NCI-H146 treated with DMSO at 0.1 percent for 48 hours (cell line): ENCODE results near the gene SLFN14.
"Not testable (repeated sequence)": the region's sequence is repeated elsewhere in the genome, so short reads cannot be mapped to it uniquely, and the experiment has no call there.

ENCODE experiments used
- DNase-seq: peaks from one replicate; lab custom pipeline; 2025; ENCODE audit not compliant: unreplicated experiment; lab: John Stamatoyannopoulos, UW

The SLFN14 gene

GRCh38 chr17:35560703-35561102 lies at the start of gene SLFN14:
Gene SLFN14 (minus strand): TSS chr17:35560819. CDS start chr17:35558062, 2,757 bp downstream.
- DNase-seq, result no peak

- no peak for DNase-seq
These were observed 49.2 kb upstream of the SLFN14 start for GRCh38 chr17:35609831-35610230.

- DNase-seq, result no peak
These were observed 46.7 kb upstream of the SLFN14 start for GRCh38 chr17:35607239-35607847.

GRCh38 chr17:35605678-35606077 lies 45.1 kb upstream of the SLFN14 start:
- no peak for DNase-seq

- DNase-seq, result no peak
These were observed 43.1 kb upstream of the SLFN14 start for GRCh38 chr17:35603674-35604073.

DNA sequence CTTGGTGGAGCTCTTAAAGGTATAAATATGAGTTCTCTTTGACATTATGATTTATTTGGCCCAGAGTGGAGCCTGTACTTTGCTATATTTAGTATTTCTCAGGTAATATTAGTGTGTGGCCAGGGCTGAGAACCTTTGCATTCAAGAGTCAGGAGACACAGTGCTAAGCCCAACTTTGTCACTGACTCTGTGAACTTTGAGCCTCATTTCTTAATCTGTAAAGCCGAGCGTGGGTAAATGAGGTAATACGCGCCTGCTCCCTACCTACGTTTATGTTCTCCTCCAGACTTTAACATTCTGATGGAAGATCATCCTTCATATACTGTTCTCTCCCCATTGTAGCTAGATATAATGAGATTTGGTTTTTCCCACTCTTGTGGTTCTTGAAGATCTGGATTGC lies 37.0 kb upstream of the SLFN14 start:
- no peak for DNase-seq

- DNase-seq, result no peak
These were observed 36.1 kb upstream of the SLFN14 start for GRCh38 chr17:35596530-35597233.

DNA sequence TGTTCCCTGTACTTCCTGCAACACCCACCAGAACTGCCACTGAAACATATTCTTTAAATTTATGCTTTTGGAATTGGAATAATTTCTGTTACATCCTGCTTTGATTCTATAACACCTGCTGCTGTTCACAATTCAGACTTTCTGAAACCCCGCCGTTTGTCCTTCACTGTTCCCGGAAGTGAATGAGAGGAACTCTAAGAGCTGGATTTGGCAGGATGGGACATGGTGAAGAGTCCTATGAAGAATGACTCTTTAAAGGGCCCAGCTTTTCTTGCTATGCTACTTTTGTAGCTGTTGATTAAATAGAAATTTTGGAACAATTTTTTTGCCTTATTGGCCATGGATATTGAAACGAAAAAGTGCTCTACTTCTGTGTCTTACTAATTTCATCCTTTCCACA lies 35.5 kb upstream of the SLFN14 start:
- no peak for DNase-seq

- no peak for DNase-seq
These were observed 27.7 kb upstream of the SLFN14 start for GRCh38 chr17:35588196-35588920.

DNA sequence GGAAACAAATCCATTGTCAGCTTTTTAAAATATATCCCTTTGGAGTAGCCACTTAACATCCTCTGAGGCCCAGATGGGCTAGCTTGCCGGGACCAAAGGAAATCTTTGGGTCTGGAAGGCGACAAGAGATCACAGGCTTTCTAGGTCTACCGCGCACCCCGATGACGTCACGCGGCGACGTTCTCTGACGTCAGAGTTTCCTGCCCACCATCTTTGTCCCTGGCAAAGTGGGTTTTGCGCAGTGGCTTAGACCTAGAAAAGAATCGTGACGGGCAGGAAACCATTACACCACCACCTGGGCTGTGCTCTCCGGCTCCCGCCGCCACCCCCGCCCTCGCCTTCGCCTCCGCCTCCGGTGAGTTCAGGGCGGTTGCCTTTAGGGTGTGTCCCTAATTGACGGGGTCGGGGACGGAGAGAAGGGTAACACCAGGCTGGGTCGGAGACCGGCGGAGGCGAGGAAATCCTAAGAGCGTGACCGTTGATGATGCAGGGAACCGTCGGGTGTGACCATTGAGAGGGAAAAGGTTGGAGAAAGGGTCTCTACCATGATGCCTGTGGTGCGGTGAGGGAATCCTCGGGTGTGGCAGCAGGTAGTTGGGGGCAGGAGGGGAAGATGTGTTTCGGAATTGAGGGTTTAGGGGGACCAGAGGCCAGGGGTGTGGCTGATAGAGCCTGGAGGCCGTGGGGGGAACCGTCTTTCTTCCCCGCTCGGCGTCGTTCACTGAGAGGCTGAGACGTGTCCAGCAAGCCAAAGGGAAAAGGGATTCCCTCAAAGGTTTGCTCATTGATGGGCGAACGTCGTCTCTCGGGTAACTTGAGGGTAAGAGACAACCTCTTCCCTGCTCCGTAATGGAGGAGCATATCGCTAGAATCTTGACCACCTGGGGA lies 26.7 kb upstream of the SLFN14 start, which contains the start of gene AP2B1:
Gene AP2B1, plus strand, starts transcription at position 249 of the 888 bp plus-strand sequence. CDS start 6,709 bp downstream, outside the sequence.
- peak; percentile 88 for DNase-seq

DNA sequence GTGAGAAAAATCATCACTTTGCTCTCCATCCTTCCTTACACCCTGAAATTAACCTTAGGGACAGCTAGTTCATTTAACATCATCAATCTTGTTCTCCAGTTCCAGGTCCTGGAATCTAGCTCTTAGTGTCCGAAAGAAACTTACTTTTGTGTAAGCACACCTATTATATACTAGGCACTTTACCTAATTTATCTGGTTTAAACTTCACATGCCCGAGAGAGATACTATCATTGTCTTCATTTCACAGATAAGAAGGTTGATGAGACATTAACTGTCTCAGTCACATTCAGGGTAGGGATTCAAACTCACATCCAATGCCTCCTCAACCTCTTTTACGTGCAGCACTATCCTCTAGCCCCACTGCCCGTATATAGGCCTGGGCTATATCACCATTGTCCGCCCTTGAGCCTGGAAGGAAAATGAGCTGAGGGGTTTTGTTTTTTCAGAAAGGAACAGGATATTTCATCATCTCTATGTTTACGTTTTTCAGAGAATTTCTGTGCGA lies 26.0 kb upstream of the SLFN14 start:
- no peak for DNase-seq

DNA sequence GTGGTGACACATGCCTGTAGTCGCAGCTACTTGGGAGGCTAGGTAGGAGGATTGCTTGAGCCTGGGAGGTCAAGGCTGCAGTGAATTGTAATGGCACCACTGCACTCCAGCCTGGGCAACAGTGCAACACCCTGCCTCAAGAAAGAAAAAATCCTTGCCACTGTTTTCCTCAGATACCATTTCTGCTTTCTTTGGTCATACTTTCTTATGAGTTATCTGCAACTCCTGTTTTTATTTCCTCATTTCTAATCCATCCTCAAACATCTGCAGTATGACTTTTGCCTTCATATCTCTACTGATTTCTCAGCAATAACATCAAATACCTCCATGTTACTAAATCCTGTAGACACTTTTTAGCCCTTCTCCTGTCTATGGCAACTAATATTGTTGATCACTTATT lies 23.4 kb upstream of the SLFN14 start:
- DNase-seq, result no peak

- DNase-seq, result no peak
These were observed 18.4 kb upstream of the SLFN14 start for GRCh38 chr17:35578929-35579432.

GRCh38 chr17:35578197-35578928 lies 17.7 kb upstream of the SLFN14 start, which contains the start of gene PEX12:
Gene PEX12 (minus strand): TSS chr17:35578571. CDS start chr17:35578021, 550 bp downstream.
- peak; percentile 84 for DNase-seq

DNA sequence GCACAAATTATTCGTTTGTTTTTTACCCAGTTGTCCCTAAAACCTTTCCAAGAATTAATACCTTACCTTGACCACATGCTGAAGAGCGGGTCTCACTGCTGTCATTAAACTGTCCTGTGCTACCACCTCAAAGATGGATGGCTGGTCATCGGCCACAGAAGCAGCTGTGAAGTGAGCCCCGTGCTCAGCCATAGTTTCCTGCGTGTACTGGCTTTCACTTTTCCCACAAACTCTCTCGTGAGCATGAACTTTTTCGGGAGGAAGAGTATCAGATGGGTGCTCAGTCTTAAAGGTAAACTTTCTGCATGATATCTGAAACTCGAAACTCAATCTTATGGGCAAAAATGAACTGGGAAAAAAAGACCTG lies 17.2 kb upstream of the SLFN14 start:
- DNase-seq, result no peak

DNA sequence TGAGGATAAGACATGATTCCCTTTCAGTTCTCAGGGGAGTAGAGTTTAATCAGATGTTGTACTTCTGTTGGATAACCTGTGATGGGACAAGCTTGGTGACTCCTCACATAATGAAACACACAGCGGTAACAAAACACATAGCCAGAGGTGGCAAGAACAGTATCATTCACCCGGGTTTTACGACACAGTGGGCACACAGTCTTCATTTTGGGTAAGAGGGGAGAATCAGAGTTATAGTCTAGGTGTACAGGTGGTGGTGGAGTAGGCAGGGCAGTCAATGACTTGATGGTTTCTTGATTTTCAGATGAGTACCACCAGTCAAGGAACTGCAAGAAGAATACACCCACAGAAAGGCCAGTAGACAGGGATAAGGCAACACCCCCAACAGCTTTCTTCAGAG lies 15.1 kb upstream of the SLFN14 start:
- no peak for DNase-seq

DNA sequence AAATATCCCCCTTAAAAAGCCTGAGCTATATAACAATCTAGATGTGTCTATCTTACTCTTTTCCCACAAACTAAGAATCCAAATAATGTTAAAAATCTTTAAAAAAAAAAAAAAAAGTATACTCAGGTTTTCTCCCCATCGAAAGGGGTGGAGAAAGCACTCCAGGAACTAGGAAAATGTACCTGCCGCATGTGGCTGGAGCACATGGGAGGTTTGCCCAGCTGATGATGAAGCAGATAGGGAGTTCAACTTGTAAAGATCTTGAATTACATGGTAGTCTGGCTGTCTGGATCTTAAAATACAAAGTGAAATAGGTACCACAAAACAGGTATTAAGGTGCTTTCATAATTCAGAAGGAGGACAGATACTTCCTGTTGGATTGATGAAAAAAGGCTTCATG lies 8.8 kb upstream of the SLFN14 start:
- DNase-seq, result no peak

DNA sequence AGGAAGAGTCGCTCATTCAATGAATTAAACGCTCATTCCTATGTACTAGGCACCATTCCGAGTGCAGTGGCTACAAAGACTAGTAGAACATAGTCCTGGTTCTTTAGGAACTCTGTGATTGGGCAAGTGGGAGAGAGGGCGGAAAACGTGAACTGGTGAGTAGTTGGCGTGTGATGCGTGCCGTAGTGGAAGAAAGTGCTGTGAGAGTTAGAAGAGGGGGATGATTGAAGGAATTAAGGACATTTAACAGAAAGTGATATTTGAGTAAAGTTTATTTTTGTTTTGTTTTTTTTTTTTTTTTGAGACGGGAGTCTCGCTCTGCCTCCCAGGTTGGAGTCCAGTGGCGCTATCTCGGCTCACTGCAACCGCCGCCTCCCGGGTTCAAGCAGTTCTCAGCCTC lies 7.9 kb upstream of the SLFN14 start:
- no peak for DNase-seq

- no peak for DNase-seq
These were observed 6.3 kb upstream of the SLFN14 start for GRCh38 chr17:35566968-35567367.

DNA sequence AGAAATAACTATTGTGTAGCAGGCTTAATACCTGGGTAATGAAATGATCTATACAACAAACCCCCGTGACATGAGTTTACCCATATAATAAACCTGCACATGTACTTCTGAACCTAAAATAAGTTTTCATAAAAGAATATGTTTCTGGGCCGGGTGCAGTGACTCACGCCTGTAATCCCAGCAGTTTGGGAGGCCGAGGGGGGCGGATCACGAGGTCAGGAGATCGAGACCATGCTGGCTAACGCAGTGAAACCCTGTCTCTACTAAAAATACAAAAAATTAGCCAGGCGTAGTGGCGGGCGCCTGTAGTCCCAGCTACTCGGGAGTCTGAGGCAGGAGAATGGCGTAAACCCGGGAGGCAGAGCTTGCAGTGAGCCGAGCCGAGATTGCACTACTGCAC lies 2.6 kb upstream of the SLFN14 start:
- not testable (repeated sequence) for DNase-seq
